Measurements from ENCODE around the gene IFT81.

IFT81 gene

DNA sequence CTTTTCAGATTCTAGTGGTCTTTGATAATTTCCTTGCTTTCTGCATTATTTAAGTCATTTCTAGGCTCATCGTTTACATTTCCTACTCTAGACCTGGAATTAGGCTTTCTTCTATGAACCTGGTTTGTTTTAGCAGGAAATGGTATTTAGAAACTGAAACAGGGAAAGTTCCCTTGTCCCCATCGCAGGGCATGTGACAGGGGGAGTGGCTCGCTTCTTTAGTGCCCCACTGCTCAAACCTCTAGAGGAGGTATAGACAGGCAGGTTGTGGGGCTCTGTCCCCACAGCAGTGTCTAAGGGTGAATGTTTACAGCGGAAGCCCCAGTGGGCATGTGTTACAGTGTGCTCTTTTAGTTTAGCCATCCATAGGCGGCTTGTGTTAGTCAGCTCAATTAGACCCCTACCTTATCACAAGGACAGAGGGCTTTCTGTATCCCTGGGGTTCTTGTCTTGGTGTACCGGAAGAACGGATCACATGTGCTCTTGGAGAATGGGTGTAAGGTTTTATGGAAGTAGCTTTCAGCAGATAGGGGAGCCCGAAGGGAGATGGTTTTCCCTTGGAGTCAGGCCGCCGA is 25.0 kb downstream of the IFT81 start:
- no peak for DNase-seq (ENCODE audit: low spot score)

DNA sequence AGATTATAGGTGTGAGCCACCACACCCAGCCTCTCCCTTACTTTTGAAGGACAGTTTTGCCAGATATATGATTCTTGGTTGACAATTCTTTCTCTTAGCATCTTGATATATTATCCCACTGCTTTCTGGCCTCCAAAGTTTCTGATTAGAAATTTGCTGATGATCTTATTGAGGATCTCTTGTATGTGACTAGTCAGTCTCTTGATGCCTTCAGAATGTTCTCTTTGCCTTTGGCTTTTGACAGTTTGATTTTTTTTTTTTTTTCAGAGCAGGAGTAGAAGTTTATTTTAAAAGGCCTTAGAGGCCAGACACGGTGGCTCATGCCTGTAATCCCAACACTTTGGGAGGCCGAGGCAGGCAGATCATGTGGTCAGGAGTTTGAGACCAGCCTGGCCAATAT is 32.6 kb downstream of the IFT81 start:
- DNase-seq (ENCODE audit: low spot score): no peak

DNA sequence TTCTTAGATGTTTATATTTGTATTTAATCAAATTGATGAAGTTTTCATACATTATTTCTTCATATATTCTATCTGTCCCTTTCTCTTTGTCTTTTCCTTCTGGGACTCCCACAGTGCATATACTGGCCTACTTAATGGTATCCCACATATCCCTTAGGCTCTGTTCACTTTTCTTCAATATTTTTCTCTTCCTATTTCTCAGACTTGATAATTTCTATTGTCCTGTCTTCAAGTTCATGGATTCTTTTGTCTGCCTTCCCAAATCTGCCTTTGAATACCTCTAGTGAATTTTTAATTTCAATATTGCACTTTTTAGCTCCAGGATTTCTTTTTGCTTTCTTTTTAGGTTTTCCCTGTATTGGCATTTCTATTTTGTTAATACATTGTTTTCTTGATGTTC is 33.4 kb downstream of the IFT81 start:
- no peak for DNase-seq (ENCODE audit: low spot score)

DNA sequence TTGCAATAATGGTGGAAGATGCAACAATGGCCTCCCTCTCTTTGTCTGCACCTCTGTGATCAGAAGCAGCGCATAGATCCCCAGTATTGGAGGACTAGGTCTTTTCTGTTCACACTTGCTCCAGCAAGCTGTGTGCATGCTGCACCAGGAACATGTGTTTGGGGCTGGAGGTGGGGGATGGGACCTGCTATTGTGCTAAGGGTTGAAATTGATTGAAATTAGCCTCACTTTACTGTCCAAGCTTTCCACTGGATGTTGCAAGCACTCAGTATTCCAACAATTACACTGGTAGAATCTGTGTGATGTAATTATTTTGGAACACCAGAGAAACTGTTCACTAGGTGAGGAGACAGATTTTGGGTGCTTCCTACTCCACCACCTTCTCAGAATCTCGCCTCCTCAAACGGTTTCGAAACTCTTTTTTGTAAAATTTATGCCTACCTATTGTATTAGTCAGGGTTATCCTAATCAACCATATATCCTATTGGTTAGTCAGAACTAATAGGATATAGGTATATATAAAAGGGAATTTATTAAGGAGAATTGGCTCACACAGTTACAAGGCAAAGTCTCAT is 35.6 kb downstream of the IFT81 start:
- peak; percentile 59 for DNase-seq (ENCODE audit: low spot score)

DNA sequence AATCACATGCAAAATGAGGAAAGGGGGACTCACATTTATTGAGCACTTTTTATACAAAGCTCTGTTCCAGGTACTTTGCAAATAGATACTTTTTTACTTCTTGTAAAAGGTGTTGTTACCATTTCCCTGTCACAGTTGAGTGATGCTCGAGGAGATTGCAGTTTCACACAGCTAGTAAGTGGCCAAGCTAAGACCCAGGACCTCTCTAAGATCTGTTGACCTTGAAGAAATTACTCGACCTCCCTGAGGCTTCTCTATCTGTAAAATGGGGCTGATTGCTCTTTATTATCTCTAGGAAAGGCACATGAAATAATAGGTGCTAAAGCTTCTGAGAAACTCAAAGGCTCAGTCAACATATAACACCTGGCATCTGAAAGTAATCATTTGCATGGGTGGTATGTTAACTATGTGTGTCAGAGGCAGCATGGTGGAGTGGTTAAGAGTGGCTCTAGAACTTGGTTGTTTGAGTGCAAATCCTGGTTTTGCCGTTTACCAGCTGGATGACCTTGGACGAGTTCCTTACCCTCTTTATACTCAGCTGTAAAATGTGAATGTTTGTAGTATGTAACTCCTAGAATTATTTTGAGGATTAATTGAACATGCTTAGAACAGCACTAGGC is 41.5 kb downstream of the IFT81 start:
- DNase-seq (ENCODE audit: low spot score): no peak

DNA sequence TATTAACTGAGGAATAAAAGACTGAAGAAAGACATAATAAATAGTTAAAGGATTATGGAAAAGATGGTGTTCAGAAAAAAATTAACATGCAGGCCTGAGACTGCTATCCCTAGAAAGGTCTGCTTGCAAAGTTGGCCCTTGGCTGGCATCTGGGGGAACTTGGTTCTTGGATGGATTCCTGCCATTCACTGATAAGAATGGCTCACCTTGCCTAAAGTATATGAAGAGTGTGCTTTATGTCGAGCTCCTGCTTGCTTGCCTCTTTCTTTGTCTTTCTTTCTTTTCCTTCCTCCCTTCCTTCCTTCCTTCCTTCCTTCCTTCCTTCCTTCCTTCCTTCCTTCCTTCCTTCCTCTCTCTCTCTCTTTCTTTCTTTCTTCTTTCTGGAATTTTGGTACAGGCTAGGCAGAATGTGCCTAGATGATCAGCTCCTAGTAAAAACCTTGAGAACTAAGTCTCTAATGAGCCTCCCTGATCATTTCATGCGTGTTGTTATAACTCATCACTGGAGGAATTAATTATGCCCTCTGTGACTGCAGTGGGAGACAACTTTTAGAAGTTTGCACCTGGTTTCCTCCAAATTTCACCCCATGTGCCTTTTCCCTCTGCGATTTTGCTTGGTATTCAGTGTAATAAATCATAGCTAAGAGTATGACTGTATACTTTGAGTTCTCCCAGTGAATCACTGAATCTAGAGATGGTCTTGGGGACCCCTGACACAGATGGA is 44.7 kb downstream of the IFT81 start:
- no peak for DNase-seq (ENCODE audit: low spot score)

DNA sequence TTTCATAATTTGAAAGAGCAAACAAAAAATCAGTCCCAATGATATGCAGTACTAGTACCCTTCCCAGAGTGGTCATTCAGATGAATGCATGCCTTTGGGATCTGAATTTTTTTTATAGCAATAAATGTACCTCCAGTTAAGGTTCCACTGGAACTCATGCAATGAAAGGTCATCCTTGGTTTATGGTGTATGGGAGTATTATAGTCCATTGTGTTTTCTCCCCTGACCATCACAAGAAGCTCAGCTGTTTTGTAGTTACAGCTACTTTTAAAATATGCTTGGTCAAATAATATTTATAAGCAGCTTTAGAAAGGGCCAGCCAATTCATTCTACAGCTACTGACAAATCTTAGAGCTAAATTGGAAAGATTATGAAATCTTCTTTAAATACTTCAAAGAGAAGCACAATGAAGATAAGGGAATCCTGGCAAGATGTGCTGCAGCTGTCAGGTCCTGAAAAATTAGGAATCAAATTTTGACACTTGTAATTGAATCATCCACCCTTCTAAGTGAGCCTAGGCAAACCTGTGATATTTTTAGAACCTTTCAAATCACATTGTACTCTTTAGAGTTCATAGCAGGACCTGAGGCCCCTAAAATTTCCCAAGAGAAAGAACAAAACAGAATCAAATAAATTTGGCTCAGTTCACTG is 46.5 kb downstream of the IFT81 start:
- DNase-seq (ENCODE audit: low spot score): peak; percentile 75

DNA sequence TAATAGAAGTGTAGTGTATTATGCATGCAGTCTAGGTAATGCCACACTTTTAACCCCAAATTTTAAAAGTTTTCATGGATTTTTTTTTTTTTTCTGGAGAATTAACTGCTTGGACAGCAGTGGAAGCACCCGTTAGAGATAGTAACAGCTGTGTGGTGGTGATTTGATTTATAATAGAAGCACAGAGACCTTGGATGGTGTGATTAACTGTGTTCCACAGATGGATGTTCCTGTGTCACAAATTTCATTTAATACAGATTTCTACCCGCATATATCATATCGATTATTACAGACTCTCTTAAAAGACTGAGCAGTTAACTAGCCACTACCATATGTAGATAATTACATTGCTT is 47.0 kb downstream of the IFT81 start:
- DNase-seq (ENCODE audit: low spot score): no peak

DNA sequence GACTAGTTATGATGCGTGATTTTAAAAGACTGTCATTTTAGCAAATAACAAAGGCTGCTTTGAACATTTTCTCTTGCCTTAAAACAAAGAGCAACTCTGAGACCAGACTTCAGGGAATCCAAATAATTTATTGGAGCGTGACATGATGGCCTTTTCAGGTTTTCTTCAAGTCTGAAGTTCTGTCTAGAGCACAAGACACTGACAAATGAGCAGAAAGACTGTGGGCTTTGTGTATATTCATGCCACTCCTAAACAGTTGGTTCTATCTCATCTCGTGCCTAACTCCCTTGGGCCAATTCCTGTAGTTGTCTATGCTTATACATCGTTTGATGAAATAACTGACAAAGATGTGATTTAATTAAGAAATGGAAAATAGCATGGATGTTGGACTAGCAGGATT is 47.5 kb downstream of the IFT81 start:
- DNase-seq (ENCODE audit: low spot score): no peak

DNA sequence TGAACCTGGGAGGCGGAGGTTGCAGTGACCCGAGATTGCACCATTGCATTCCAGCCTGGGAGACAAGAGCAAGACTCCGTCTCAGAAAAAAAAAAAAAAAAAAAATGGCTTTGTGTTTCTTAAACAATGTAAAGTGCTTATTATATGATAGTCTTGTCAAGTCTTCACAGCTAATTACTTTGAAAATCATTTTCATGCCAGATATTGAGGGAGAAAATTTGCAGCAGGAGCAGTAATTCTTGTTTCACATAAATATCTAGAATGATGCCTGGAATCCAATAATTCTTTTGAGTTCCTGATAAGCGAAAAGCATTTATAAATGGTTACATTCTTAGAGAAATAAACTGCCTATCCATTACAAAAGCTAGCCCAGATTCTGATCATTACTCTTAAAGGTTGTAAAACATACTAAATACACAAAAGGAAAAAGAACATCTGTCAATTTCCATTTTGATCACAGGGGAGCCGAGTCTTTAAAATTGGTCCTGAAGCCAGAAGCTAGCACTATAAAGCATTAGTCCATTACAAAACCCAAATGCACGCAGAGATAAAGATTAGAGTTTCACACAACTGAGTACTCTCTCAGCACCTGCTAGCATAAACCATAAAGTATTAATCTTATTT is 50.3 kb downstream of the IFT81 start:
- no peak for DNase-seq (ENCODE audit: low spot score)

DNA sequence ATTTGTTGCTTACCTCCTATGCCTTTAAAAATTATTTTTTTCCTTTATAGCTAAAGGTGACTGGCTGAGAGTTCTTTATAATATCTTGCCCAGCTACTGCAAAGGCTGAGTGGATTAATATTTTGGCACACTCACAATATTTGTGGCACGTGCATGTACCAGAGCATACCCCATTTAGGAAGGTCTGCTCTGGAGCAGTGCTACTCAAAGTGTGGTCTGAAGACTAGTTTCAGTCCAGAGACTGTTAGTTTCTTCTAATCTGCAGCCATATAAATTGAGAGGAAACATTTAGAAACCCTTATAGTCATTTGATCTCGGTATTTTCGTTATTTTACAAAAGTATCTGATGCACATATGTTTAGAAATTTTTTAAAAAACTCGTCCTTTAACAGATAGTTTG is 51.0 kb downstream of the IFT81 start:
- no peak for DNase-seq (ENCODE audit: low spot score)

DNA sequence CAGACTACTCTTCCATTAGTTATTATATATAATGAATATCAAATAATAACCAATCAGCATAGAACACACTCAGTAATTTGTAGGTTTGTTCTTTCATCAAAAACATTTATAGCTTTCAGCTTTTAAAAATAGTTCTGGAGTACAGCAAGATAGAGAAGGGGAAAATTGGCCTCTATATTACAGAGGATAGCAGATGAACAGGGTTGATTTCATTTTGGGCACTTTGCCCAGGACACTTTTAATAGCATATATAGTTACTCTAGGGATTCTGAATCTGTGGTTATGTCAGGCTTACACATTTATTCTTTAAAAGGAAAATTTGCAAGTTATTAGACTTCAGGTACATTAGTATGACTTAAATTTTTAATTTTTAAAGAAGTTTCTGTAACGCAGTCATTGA is 52.6 kb downstream of the IFT81 start:
- DNase-seq (ENCODE audit: low spot score): no peak

DNA sequence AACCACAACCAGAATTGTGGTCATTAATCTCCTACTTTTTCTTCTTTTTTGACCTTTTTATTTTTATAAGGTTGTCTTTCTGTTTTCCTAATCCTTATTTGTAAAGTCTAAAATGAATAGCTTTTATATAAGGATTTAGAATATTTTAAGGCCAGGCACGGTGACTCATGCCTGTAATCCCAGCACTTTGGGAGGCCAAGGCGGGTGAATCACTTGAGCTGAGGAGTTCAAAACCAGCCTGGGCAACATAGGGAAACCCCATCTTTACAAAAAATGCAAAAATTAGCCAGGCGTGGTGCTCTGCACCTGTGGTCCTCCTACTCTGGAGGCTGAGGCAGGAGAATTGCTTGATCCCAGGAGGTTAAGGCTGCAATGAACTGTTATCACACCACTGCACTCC is 55.1 kb downstream of the IFT81 start:
- DNase-seq (ENCODE audit: low spot score): no peak

DNA sequence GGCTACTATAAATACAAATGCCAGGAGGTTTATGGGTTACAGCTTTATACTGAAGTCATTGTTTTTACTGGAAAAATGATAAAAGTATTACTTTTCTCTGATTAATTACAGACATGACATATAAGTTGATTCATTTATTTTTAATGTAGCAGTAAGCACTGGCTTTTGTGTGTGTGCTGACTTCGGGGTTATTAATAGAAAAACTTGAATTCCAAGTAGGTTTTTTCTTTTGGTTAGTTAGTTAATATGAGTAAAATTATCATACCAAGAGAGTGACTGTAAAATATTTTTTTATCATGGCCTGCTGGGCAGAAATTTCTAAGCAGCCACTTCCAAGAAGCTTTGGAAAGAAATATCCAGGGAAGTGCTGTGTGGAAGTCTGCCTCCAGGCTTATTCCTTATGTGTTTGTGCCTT is 56.4 kb downstream of the IFT81 start:
- no peak for DNase-seq (ENCODE audit: low spot score)

DNA sequence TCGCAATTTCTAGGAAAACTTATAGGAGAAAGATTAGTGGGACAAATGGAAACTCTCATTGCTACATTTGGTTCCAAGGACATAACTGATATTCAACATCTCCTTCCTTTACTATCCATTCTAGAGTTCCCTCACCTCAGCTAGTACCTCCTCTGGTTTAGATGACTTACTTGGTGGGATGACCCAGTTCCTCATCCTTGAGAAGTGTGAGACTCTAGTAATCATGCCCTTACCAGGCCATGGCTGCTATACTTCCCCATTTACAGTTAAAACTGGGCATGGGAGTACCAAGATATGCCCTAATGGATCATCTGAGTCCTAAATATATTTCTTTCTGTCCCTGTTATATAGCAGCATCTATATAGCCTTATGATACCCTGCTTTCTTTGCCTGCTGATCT is 58.1 kb downstream of the IFT81 start:
- no peak for DNase-seq (ENCODE audit: low spot score)

DNA sequence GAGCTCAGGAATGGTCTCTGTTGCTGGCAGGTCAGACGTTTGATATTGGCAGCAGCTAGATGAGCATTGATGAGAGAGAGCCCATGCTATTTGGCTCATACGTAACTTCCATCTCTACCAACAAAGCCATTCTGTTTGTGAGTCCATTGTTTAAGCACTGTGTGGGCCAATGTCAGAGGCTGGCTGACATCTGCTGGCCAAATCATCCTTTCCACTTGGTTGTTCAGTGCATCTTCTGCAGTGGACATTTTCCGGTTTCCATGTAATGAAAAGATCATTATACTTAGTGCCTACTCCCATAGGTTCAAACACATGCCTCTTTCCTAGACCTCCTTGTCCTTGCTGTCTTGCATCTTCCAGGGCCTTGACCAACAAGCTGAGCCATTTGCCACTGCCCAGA is 59.2 kb downstream of the IFT81 start:
- peak; percentile 81 for DNase-seq (ENCODE audit: low spot score)

DNA sequence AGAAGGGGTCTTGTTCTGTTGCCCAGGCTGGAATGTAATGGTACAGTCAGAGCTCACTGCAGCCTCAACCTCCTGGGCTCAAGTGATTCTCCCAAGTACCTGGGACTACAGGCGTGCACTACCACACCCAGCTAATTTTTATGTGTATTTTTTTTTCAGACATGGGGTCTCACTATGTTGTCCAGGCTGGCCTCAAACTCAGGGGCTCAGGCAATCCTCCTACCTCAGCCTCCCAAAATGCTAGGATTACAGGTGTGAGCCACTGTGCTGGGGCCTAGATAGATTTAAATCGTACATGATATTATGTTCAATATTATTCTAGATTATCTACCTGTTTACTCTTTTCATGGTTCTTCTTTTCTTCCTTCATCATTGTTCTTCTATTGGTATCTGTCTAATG is 61.5 kb downstream of the IFT81 start:
- no peak for DNase-seq (ENCODE audit: low spot score)

DNA sequence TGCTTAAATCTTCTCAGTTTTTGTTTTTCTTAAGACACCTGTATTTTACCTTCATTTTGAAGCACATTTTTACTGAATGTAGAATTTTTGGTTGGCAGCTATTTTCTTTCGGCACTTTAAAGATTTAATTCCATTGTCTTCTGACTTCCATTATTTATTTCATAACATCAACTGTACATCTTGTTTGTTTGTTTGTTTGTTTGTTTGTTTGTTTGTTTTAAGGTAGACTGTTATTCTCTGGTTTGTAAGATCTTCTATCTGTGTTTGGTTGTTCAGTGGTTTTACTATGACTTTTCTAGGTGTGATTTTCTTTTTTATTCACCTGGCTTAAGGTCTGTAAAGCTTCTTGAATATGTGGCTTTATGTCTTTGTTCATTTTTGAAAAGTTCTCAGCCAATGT is 61.9 kb downstream of the IFT81 start:
- no peak for DNase-seq (ENCODE audit: low spot score)

DNA sequence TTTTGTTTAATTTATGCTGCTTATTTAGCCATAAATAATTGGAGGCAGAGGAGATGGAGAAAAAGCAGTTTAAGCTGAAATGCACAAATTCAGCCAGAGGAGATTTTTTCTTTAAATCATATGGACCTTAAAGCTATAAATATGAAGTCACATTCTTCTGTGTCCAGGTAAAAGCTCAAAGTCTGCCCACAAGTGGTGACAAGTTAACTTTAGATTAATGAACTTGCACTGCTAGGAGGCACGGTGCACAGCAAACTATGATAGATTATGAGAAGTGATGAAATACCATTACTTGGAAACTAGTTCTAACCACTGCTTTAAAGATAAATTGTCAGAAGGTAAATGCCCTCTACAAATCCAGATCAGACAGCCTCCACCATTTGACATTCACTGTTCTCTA is 69.0 kb downstream of the IFT81 start:
- no peak for DNase-seq (ENCODE audit: low spot score)

DNA sequence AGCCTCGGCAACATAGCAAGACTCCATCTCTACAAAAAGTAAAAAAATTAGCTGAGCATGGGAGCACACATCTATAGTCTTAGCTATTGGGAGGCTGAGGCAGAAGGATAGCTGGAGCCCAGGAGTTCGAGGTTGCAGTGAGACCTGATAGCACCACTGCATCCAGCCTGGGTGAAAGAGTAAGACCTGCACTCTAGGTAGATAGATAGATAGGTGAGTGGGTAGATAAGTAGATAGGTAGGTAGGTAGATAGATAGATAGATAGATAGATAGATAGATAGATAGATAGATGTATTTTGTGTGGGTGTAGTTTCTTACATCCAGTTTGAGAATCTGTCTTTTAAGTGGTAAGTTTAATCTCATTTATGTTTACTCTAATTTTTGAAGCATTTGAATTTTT is 72.8 kb downstream of the IFT81 start:
- DNase-seq (ENCODE audit: low spot score): no peak

DNA sequence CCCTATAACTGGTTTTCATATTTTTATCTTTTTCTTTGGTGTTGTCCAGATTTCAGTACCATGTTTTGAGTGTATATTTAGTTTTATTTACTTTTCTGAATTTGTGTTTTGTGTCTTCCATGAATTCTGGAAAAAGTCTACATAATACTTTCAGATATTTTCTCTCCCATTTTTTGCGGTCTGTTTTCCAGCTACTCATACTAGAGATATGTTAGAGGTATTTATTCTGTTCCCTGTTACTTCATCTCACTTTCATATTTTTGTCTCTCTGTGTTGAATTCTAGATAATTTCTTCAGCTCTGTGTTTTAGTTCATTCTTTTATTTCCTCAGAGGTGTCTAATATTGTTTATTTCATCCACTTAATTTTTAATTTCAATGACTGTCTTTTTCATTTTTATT is 74.2 kb downstream of the IFT81 start:
- no peak for DNase-seq (ENCODE audit: low spot score)

DNA sequence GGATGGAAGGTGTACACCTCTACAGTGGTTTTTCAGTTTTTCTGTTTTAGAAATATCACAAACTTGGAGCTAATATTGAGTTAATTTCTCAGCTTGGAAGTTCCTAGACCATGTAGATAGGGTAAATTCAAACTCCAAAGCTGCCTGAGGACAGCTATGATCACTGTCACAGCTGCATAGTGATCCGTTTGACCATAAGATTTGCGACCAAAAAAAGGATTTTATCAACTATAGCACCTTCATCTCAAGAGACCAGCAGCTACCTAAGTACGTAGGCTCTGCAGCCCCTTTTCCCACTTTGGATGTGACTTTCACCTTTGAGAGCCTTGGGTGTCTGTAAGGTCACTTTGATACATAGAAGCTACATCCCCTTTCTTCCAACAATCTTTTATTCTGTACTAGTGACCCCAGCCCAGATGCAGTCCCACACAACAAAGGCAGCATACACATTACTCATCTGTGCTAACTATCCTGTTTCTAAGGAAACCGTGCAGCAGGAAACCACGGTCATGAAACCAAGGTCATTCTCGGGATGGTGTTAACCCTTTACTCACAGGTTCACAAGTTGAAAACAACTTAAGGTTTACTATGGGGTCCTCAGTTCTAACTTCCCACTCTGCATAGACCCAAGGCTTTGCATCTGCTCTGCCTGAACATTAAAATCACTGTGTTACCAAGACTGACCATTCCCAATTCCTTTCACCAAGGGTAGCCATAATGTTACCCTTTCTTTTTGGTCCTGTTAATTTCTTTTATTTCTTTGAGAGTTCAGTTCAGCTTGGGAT is 75.4 kb downstream of the IFT81 start:
- DNase-seq (ENCODE audit: low spot score): no peak
